Activated CD4-positive, CD25-positive, alpha-beta regulatory T cell treated with anti-CD3 and anti-CD28 coated beads, Interleukin-2, amount 50 U/mL, for 72 hours (primary cell): ENCODE results near the gene CLDN19.

ENCODE experiments used
- DNase-seq: peaks from one replicate; pipeline ENCODE4 v3.0.0; 2021

The CLDN19 gene

GRCh38 chr1:42739753-42740700 is at the start of gene CLDN19:
CLDN19 (minus strand) TSS chr1:42740236; CDS start chr1:42740063, 173 bp downstream.
- DNase-seq: no peak

- DNase-seq: no peak
Measured at GRCh38 chr1:42788021-42788420, 48.0 kb upstream of the CLDN19 start.

- DNase-seq: no peak
Measured at GRCh38 chr1:42786097-42786496, 46.1 kb upstream of the CLDN19 start.

- peak; percentile 40 for DNase-seq
Measured at GRCh38 chr1:42784946-42785693, 45.1 kb upstream of the CLDN19 start, which contains the start of gene TMEM269. TMEM269 (plus strand) TSS chr1:42784991; CDS start chr1:42789894, 4,903 bp downstream.

- no peak for DNase-seq
Measured at GRCh38 chr1:42784547-42784945, 44.5 kb upstream of the CLDN19 start.

- DNase-seq: no peak
Measured at GRCh38 chr1:42783092-42783491, 43.1 kb upstream of the CLDN19 start.

GRCh38 chr1:42780176-42780575 is 40.1 kb upstream of the CLDN19 start:
- DNase-seq: no peak

- DNase-seq: no peak
Measured at GRCh38 chr1:42779725-42780124, 39.7 kb upstream of the CLDN19 start.

GRCh38 chr1:42777852-42778251 is 37.8 kb upstream of the CLDN19 start:
- DNase-seq: no peak

GRCh38 chr1:42776502-42776901 is 36.5 kb upstream of the CLDN19 start:
- no peak for DNase-seq

- DNase-seq: no peak
Measured at GRCh38 chr1:42774928-42775526, 35.0 kb upstream of the CLDN19 start.

GRCh38 chr1:42773420-42773819 is 33.4 kb upstream of the CLDN19 start:
- DNase-seq: no peak

GRCh38 chr1:42769811-42770210 is 29.8 kb upstream of the CLDN19 start:
- DNase-seq: no peak

- DNase-seq: no peak
Measured at GRCh38 chr1:42768172-42768571, 28.1 kb upstream of the CLDN19 start.

- no peak for DNase-seq
Measured at GRCh38 chr1:42767510-42768000, 27.5 kb upstream of the CLDN19 start.

- DNase-seq: peak; percentile 100
Measured at GRCh38 chr1:42766741-42767509, 26.9 kb upstream of the CLDN19 start, which contains the start of the genes C1orf50 and P3H1. C1orf50 (plus strand) TSS chr1:42767249; CDS start chr1:42767312, 63 bp downstream. P3H1 (minus strand) TSS chr1:42767028; CDS start chr1:42766971, 57 bp downstream.

- DNase-seq: peak; percentile 62
Measured at GRCh38 chr1:42765832-42766740, 26.1 kb upstream of the CLDN19 start.

GRCh38 chr1:42765269-42765668 is 25.2 kb upstream of the CLDN19 start:
- DNase-seq: no peak

GRCh38 chr1:42762269-42762668 is 22.2 kb upstream of the CLDN19 start:
- no peak for DNase-seq

- DNase-seq: no peak
Measured at GRCh38 chr1:42761567-42761966, 21.5 kb upstream of the CLDN19 start.

- DNase-seq: no peak
Measured at GRCh38 chr1:42759114-42759513, 19.1 kb upstream of the CLDN19 start.
